Measurements from ENCODE around the gene SERINC1. TPM values are rescaled to one million over a fixed set of nuclear protein-coding genes. Genes with fewer than 3 reads are reported as not detected.

Gene SERINC1
- total and polyA plus RNA-seq, 2 of the 4 experiments (the other 2 are of a cell fraction), result 79.8 to 123 TPM

DNA sequence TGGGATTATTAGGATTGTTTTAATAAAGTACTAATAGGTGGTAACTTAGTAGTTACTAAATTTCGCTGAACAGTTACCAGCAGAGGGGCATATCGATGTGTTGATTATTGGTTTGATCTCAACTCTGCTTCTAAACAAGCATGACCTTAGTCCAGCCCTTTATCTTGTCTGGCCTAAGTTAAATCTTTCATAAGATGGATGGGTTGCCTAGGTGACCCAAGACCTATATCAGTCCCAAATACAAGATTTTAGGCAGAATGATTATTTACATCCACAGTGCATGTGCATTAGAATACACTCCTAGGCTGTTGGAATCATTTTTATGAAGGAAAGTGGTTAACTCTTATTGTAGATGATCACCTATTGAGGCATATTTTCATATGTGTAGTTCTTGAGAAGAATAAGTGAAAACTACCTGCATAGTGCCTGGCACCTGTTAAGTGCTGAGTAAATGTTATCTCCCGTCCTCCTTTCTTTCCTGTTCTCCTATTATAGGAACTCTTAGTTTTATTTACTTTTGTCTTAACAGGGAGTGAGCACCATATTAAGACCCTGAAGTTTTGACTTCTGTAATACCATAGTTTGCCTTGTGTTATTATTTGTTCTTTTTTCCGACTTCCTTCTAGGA is 71.0 kb downstream of the SERINC1 start:
- H3K4ac ChIP-seq (ENCODE audit: low read depth, low read length), result no peak overlapping the region
- no peak overlapping the region for H3K23ac ChIP-seq (ENCODE audit: low read depth, low read length)
- H2AFZ ChIP-seq (replicated peaks; ENCODE audit: low read length, poor library complexity), result no peak overlapping the region
- no peaks in the 10 kb centered on the region for H3K9me1 ChIP-seq (ENCODE audit: insufficient read depth, low read length)
- no peak overlapping the region for H2AK9ac ChIP-seq (replicated peaks; ENCODE audit: low read depth, low read length, poor library complexity)
- no peaks in the 10 kb centered on the region for H3K27me3 ChIP-seq (ENCODE audit: control insufficient read depth, insufficient read depth, low read length)
- H3K9me3 ChIP-seq (ENCODE audit: control insufficient read depth, insufficient read depth, low read length), result no peaks in the 10 kb centered on the region
- H3K36me3 ChIP-seq (ENCODE audit: control insufficient read depth, insufficient read depth, low read length), result no peaks in the 10 kb centered on the region
- H2BK5ac ChIP-seq (ENCODE audit: low read depth, low read length, poor library complexity, severe bottlenecking), result no peak overlapping the region
- dilution Hi-C loops (cut with HindIII; ENCODE audit: low sequenced_read_pairs, unreplicated experiment), result no loop called here
- H4K8ac ChIP-seq (ENCODE audit: low read depth in 2 of 2, low read length in 2 of 2), result no peak overlapping the region
- peaks cover 12 to 43% of the 10 kb centered on the region in 2 experiments for H3K79me1 ChIP-seq (ENCODE audit: low read depth in 1 of 2, low read length in 2 of 2)
- H2AK5ac ChIP-seq (ENCODE audit: low read depth, low read length), result no peak overlapping the region
- H2BK15ac ChIP-seq (ENCODE audit: low read depth, low read length), result no peak overlapping the region
- no peak overlapping the region for H3K18ac ChIP-seq (ENCODE audit: low read depth, low read length)
- no peak overlapping the region for H3K56ac ChIP-seq (ENCODE audit: extremely low read depth, insufficient read depth, low read length)
- no peak overlapping the region for H3K27ac ChIP-seq (ENCODE audit: insufficient read depth, low read length)
- no peaks in the 10 kb centered on the region for H3K4me1 ChIP-seq (ENCODE audit: control insufficient read depth, insufficient read depth, low read length)
- 0 out of 2 replicates have a peak overlapping the region, but pooled peaks have one; percentile 12 for H3K14ac ChIP-seq (replicated peaks; ENCODE audit: low read depth, low read length)
- H4K20me1 ChIP-seq (ENCODE audit: insufficient read depth, low read length), result no peaks in the 10 kb centered on the region
- intact Hi-C loops (cut with micrococcal nuclease), result loop anchor here (5.0 kb wide), 2 partner anchors 42 to 72 kb away; partner anchors contain the start of gene SERINC1
- H4K91ac ChIP-seq (ENCODE audit: insufficient read depth, low read depth, low read length), result no peak overlapping the region
- H2BK20ac ChIP-seq (ENCODE audit: low read depth, low read length), result no peak overlapping the region
- no TSS peak for BruUV-seq (replicated peaks)
- TF ChIP-seq NFE2L2 (IDR thresholded peaks at IDR 0.05; ENCODE audit: low read depth, low read length) (no peak), RCOR1 (IDR thresholded peaks at IDR 0.05; ENCODE audit: insufficient replicate concordance, low read length) (no peak), FOS (IDR thresholded peaks at IDR 0.05; ENCODE audit: low read depth, low read length) (no peak), CHD1 (IDR thresholded peaks at IDR 0.05; ENCODE audit: low read depth, low read length) (no peak), RAD21 (IDR thresholded peaks at IDR 0.05; ENCODE audit: low read length) (no peak), SMC3 (IDR thresholded peaks at IDR 0.05; ENCODE audit: low read depth, low read length) (no peak), POLR2A (IDR thresholded peaks at IDR 0.05; ENCODE audit: low read depth, low read length) (no peak), MAZ (IDR thresholded peaks at IDR 0.05; ENCODE audit: borderline replicate concordance, low read depth, low read length) (no peak), BHLHE40 (IDR thresholded peaks at IDR 0.05; ENCODE audit: low read depth, low read length) (no peak), MXI1 (IDR thresholded peaks at IDR 0.05; ENCODE audit: borderline replicate concordance, low read depth, low read length) (no peak), RFX5 (IDR thresholded peaks at IDR 0.05; ENCODE audit: low read depth, low read length) (no peak), MAFK (IDR thresholded peaks at IDR 0.05; ENCODE audit: low read depth, low read length) (no peak), CEBPB (IDR thresholded peaks at IDR 0.05; ENCODE audit: low read depth, low read length) (no peak)
- TF ChIP-seq, protein P1, sequence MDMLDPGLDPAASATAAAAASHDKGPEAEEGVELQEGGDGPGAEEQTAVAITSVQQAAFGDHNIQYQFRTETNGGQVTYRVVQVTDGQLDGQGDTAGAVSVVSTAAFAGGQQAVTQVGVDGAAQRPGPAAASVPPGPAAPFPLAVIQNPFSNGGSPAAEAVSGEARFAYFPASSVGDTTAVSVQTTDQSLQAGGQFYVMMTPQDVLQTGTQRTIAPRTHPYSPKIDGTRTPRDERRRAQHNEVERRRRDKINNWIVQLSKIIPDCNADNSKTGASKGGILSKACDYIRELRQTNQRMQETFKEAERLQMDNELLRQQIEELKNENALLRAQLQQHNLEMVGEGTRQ (IDR thresholded peaks at IDR 0.05; ENCODE audit: low read depth, low read length), result no peak
- TF ChIP-seq, protein P2, sequence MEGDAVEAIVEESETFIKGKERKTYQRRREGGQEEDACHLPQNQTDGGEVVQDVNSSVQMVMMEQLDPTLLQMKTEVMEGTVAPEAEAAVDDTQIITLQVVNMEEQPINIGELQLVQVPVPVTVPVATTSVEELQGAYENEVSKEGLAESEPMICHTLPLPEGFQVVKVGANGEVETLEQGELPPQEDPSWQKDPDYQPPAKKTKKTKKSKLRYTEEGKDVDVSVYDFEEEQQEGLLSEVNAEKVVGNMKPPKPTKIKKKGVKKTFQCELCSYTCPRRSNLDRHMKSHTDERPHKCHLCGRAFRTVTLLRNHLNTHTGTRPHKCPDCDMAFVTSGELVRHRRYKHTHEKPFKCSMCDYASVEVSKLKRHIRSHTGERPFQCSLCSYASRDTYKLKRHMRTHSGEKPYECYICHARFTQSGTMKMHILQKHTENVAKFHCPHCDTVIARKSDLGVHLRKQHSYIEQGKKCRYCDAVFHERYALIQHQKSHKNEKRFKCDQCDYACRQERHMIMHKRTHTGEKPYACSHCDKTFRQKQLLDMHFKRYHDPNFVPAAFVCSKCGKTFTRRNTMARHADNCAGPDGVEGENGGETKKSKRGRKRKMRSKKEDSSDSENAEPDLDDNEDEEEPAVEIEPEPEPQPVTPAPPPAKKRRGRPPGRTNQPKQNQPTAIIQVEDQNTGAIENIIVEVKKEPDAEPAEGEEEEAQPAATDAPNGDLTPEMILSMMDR (conservative IDR thresholded peaks at IDR 0.05; ENCODE audit: low read depth, low read length), result no peak
- TF ChIP-seq, protein P3, sequence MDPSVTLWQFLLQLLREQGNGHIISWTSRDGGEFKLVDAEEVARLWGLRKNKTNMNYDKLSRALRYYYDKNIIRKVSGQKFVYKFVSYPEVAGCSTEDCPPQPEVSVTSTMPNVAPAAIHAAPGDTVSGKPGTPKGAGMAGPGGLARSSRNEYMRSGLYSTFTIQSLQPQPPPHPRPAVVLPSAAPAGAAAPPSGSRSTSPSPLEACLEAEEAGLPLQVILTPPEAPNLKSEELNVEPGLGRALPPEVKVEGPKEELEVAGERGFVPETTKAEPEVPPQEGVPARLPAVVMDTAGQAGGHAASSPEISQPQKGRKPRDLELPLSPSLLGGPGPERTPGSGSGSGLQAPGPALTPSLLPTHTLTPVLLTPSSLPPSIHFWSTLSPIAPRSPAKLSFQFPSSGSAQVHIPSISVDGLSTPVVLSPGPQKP (IDR thresholded peaks at IDR 0.05; ENCODE audit: borderline replicate concordance, low read depth, low read length), result no peak
- in situ Hi-C loops (cut with MboI; ENCODE audit: low sequenced_read_pairs), result no loop called here
- no CpG with 5 or more reads among the region's 4 CpGs for WGBS, 2 experiments (ENCODE audit: extremely low coverage in 2 of 2, insufficient read length in 1 of 2)
- H3K4me3 ChIP-seq (ENCODE audit: insufficient read depth, low read depth, low read length), result peak overlapping the region; percentile 94
- ChIA-PET CTCF (no interaction called here), POLR2A (ENCODE audit: unreplicated experiment) (no interaction called here)
- no peak overlapping the region for H4K5ac ChIP-seq (ENCODE audit: low read depth, low read length)
- peak overlapping the region; percentile 41; the same call in 1 of the 2 replicates for H3K9ac ChIP-seq (ENCODE audit: low read depth, low read length)
- ATAC-seq (ENCODE audit: low read depth) (no peak), DNase-seq (no peak)
- peak overlapping the region; percentile 98 for H3K4me2 ChIP-seq (ENCODE audit: low read depth, low read length)
- H2BK120ac ChIP-seq (ENCODE audit: low read depth, low read length), result no peak overlapping the region
